Activated naive CD8-positive, alpha-beta T cell treated with anti-CD3 and anti-CD28 coated beads for 36 hours (primary cell): ENCODE results near the gene TGFB1I1. TPM values are rescaled to one million over a fixed set of nuclear protein-coding genes. Genes with fewer than 3 reads are reported as not detected.
"Not testable (repeated sequence)": the region's sequence is repeated elsewhere in the genome, so short reads cannot be mapped to it uniquely, and the experiment has no call there.

Experiments
- DNase-seq: peaks from one replicate; pipeline ENCODE4 v3.0.0; 2021
- H3K27ac Mint-ChIP-seq: one replicate; pipeline ENCODE4 v1.8.0; 2022; ENCODE audit warnings: mild to moderate bottlenecking, moderate library complexity, mixed read lengths
- H3K27me3 Mint-ChIP-seq: one replicate; pipeline ENCODE4 v1.8.0; 2022; ENCODE audit warnings: mild to moderate bottlenecking, mixed read lengths
- H3K36me3 Mint-ChIP-seq: one replicate; pipeline ENCODE4 v1.8.0; 2021; ENCODE audit warnings: mild to moderate bottlenecking, mixed read lengths
- H3K4me1 Mint-ChIP-seq: one replicate; pipeline ENCODE4 v1.8.0; 2021; ENCODE audit warnings: mixed read lengths
- H3K4me3 Mint-ChIP-seq: one replicate; pipeline ENCODE4 v1.8.0; 2022; ENCODE audit warnings: mild to moderate bottlenecking, moderate library complexity, mixed read lengths
- H3K9me3 Mint-ChIP-seq: one replicate; pipeline ENCODE4 v1.8.0; 2022; ENCODE audit warnings: mixed read lengths
- total RNA-seq, 2 experiments: library from RNA; stranded (reverse); gene quantifications; one replicate each; pipeline ENCODE4 v1.2.3, GENCODE V29; 2021

The TGFB1I1 gene
- total RNA-seq, result under 1 TPM; 0.32 to 0.49 TPM

DNA sequence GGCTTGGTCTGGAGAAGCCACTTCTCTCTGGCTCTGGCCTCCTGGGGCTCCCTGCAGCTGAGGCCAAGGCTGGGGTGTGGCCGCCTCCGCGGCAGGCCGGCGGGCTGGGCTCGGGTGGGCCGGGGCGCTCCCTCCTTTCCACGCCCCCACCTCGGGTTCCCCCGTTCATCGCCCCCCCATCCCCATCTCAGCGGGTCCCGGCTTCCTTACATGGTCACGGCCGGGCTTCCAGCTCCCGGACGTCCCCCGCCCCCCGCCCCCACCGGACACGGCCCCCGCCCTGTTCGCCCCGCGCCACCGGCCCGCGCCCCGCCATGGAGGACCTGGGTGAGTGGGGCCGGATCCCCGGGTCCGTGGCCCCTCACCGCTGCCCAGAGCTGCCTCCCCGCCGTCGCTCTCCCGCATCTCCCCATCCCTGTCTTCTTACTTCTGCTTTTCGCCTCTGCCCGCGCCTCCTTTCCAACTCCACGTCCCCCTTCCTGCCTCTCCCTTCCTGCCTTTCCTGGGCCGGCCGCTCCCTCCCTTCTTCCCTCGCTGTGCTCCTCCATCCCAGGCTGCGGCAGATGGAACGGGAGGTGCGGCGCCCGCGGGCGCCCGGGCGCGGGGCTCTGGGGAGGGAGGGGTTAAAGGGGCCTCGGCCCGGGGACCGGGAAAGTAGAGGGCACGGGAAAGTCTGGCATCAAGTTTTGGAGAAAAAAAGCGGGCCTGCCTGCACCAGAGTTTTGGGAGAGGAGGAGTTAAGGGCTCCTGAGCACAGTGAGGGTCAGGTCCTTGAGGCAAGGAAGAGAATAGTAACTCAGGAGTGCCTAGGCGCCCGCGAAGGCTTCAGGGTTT is at the start of gene TGFB1I1:
Gene TGFB1I1, plus strand, starts transcription at position 278 of the 834 bp plus-strand sequence. Its CDS starts 37 bp downstream, at position 315.
- Mint-ChIP-seq H3K4me3 (peak within 1 kb of the TSS; percentile 54), H3K36me3 (peaks cover 3% of the 10 kb centered on the region), H3K27ac (no peak within 1 kb of the TSS), H3K27me3 (peaks cover 28% of the 10 kb centered on the region), H3K4me1 (peaks cover 19% of the 10 kb centered on the region), H3K9me3 (no peaks in the 10 kb centered on the region)
- no peak for DNase-seq

GRCh38 chr16:31423241-31423640 is 48.7 kb upstream of the TGFB1I1 start:
- Mint-ChIP-seq H3K4me1 (peaks cover 20% of the 10 kb centered on the region), H3K9me3 (peaks cover 2% of the 10 kb centered on the region), H3K27me3 (peaks cover 22% of the 10 kb centered on the region), H3K4me3 (no peak overlapping the region), H3K36me3 (peaks cover 3% of the 10 kb centered on the region), H3K27ac (no peak overlapping the region)
- DNase-seq, result no peak

- no peak overlapping the region for H3K4me3 Mint-ChIP-seq
- H3K27me3 Mint-ChIP-seq, result peaks cover 20% of the 10 kb centered on the region
- peaks cover 3% of the 10 kb centered on the region for H3K36me3 Mint-ChIP-seq
- peaks cover 20% of the 10 kb centered on the region for H3K4me1 Mint-ChIP-seq
- H3K9me3 Mint-ChIP-seq, result peaks cover 2% of the 10 kb centered on the region
- no peak overlapping the region for H3K27ac Mint-ChIP-seq
- DNase-seq, result no peak
Observed at GRCh38 chr16:31423801-31424200, 48.2 kb upstream of the TGFB1I1 start.

DNA sequence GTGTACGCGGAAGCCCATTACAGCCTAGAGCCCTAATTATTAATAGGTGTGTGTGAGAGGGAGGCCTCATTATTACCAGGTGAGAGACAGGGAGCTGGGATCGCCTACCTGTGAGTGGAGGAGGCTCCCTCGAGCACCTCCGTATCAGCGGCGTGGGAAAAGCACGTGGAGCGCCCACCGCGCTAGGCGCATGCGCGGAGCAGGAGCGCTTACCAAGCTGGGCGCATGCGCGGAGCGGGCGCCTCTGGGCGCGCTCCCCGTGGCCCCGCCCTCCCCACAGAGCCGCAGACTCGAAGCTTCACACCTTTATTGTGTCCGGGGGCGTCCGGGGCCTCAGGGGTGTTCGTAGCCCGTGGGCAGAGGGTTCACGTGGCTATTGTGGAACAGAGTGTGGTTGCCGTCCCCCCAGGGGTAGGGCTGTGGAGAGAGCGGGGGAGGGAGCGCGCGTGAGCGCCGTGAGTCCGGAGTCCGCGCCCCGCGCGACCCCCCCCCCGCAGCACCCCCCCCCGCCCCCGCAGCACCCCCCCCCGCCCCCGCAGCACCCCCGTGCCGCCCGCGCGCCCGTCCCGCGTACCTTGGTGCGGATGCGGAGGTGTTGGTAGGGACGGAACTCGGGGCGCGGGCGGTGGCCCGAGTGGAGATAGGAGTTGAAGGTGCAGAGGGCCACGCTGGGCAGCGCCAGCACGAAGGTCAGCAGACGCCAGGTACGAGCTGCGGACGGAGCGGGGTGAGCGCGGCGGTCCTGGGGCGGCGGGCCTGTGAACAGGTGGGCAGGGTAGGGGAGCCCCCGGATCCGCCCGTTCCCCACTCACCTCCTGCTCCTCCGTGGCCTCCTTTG is 44.3 kb upstream of the TGFB1I1 start:
- Mint-ChIP-seq H3K4me1 (peaks cover 15% of the 10 kb centered on the region), H3K4me3 (no peak overlapping the region), H3K36me3 (peaks cover 3% of the 10 kb centered on the region), H3K27ac (no peak overlapping the region), H3K9me3 (peaks cover 2% of the 10 kb centered on the region), H3K27me3 (peaks cover 20% of the 10 kb centered on the region)
- DNase-seq, result peak; percentile 65

DNA sequence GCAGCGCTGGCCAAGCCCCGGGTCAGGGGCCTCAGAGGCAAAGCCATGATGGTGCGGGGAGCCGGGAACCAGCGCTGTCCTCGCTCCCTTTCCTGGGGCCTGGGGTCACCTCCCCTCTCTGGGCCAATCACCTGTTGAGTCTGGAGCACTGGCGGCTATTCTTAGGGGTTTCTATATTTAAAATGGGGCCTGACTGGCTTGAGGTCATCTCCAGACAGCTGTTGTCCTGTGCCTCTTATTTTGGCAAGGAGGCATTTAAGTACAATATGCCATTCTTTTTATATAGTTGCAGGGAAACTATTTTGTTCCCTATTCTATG is 43.7 kb upstream of the TGFB1I1 start, which contains the start of gene COX6A2:
Gene COX6A2, minus strand, starts transcription at position 82 of the 319 bp plus-strand sequence. Its CDS starts 35 bp downstream, at position 47.
- peaks cover 20% of the 10 kb centered on the region for H3K27me3 Mint-ChIP-seq
- no peak within 1 kb of the TSS for H3K27ac Mint-ChIP-seq
- H3K4me1 Mint-ChIP-seq, result peaks cover 14% of the 10 kb centered on the region
- H3K4me3 Mint-ChIP-seq, result no peak within 1 kb of the TSS
- peaks cover 3% of the 10 kb centered on the region for H3K36me3 Mint-ChIP-seq
- H3K9me3 Mint-ChIP-seq, result peaks cover 2% of the 10 kb centered on the region
- no peak for DNase-seq

DNA sequence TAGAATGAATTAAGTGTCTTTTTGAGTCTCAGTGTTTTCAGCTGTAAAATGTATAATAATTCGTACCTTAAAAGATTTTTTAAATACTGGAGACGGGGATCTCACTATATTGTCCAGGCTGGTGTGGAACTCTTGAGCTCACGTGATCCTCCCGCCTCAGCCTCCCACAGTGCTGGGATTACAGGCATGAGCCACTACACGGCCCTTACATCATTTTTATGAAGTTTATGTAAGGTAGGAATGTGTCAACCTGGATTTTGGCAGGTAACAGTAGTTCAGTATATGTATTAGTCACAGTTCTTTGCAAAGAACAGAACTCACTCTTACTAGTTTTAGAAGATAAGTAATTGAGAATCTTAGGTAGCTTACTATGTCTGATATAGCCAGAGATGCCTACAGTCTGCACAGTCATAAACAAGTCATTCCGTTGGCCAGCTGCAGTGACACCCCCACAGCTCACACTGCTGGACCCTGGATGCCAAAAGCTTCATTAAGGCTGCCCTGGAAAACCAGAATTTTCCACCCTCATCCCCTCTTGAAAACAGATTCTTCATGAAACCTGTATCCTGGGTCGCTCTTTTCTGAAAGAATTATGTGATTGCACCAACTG is 43.2 kb upstream of the TGFB1I1 start:
- Mint-ChIP-seq H3K27ac (no peak overlapping the region), H3K27me3 (peaks cover 17% of the 10 kb centered on the region), H3K4me3 (no peak overlapping the region), H3K9me3 (peaks cover 2% of the 10 kb centered on the region), H3K36me3 (peaks cover 3% of the 10 kb centered on the region), H3K4me1 (peaks cover 11% of the 10 kb centered on the region)
- no peak for DNase-seq

DNA sequence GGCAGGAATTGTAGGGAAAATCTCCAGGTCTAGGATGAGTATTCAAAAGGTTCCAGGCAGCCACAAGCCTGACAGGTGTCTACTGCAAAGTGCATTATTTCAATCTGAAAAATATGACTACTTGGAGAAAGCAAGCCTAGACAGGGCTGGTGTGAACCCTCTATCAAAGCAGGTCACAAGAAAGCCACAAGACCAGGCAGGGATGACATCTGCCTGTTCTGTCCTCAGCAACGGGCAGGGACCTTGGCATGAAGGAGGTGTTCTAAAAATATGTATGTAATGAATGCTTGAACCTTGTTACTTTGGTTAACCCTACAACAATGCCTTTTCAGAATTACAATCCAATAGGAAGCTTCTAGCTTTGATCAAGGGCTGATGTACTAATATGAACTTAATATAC is 42.6 kb upstream of the TGFB1I1 start:
- peaks cover 2% of the 10 kb centered on the region for H3K9me3 Mint-ChIP-seq
- H3K36me3 Mint-ChIP-seq, result peaks cover 3% of the 10 kb centered on the region
- H3K4me1 Mint-ChIP-seq, result peaks cover 11% of the 10 kb centered on the region
- no peak for DNase-seq
- H3K27ac Mint-ChIP-seq, result no peak overlapping the region
- peaks cover 13% of the 10 kb centered on the region for H3K27me3 Mint-ChIP-seq
- H3K4me3 Mint-ChIP-seq, result no peak overlapping the region

DNA sequence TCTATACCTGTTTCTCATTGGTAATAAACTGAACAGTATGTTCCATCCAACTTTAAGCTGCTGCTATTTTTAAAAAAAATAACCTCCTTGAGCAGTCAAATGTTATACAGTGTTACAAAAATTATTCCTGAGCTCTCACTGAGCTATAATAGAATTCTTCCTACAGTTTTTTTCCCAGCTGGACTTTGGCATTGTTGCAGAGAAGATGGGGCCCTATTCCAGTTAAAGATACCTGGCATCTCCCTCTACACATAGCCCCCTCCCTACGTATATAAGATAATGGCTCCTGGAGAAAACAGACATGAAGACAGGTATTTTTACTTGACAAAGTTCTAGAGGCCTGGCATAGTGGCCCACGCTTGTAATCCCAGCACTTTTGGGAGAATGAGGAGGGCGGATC is 42.2 kb upstream of the TGFB1I1 start:
- no peak overlapping the region for H3K4me3 Mint-ChIP-seq
- H3K27ac Mint-ChIP-seq, result no peak overlapping the region
- H3K27me3 Mint-ChIP-seq, result peaks cover 12% of the 10 kb centered on the region
- H3K4me1 Mint-ChIP-seq, result peaks cover 11% of the 10 kb centered on the region
- H3K36me3 Mint-ChIP-seq, result peaks cover 3% of the 10 kb centered on the region
- DNase-seq, result no peak
- H3K9me3 Mint-ChIP-seq, result peaks cover 2% of the 10 kb centered on the region

GRCh38 chr16:31430380-31431052 is 41.4 kb upstream of the TGFB1I1 start:
- H3K9me3 Mint-ChIP-seq, result peaks cover 2% of the 10 kb centered on the region
- no peak for DNase-seq
- H3K36me3 Mint-ChIP-seq, result peaks cover 3% of the 10 kb centered on the region
- peaks cover 11% of the 10 kb centered on the region for H3K4me1 Mint-ChIP-seq
- H3K4me3 Mint-ChIP-seq, result no peak overlapping the region
- H3K27me3 Mint-ChIP-seq, result peaks cover 9% of the 10 kb centered on the region
- no peak overlapping the region for H3K27ac Mint-ChIP-seq

- Mint-ChIP-seq H3K36me3 (no peaks in the 10 kb centered on the region), H3K27me3 (no peaks in the 10 kb centered on the region), H3K4me1 (peaks cover 16% of the 10 kb centered on the region), H3K4me3 (no peak overlapping the region), H3K27ac (no peak overlapping the region), H3K9me3 (no peaks in the 10 kb centered on the region)
- no peak for DNase-seq
Observed at GRCh38 chr16:31435341-31436220, 36.4 kb upstream of the TGFB1I1 start.

GRCh38 chr16:31436221-31437045 is 35.5 kb upstream of the TGFB1I1 start:
- H3K27me3 Mint-ChIP-seq, result no peaks in the 10 kb centered on the region
- H3K36me3 Mint-ChIP-seq, result no peaks in the 10 kb centered on the region
- DNase-seq, result no peak
- no peaks in the 10 kb centered on the region for H3K9me3 Mint-ChIP-seq
- no peak overlapping the region for H3K27ac Mint-ChIP-seq
- no peak overlapping the region for H3K4me3 Mint-ChIP-seq
- H3K4me1 Mint-ChIP-seq, result peaks cover 13% of the 10 kb centered on the region

DNA sequence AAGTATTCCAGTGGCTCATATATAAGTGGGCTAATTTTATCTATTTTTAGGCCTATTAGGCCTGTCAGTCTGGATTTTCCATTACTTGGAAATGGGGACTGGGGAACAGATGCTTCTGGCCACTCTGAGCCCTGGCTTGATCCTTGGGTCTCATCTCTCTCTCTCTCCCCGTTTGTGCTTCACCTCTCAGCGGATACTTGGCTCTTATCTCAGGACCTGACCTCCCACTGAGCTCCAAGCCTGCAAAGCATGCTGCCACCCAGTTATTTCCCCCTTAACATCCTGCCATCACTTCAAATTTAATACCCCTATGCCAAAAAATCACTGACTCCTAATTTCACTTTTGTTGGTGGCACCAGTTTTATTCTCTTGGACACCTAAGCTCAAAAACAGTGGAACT is 33.5 kb upstream of the TGFB1I1 start:
- Mint-ChIP-seq H3K4me1 (peaks cover 17% of the 10 kb centered on the region), H3K9me3 (no peaks in the 10 kb centered on the region), H3K27me3 (peaks cover 3% of the 10 kb centered on the region), H3K36me3 (no peaks in the 10 kb centered on the region), H3K4me3 (no peak overlapping the region), H3K27ac (no peak overlapping the region)
- DNase-seq, result no peak

- DNase-seq, H3K27me3 Mint-ChIP-seq, H3K4me3 Mint-ChIP-seq, H3K36me3 Mint-ChIP-seq, H3K27ac Mint-ChIP-seq, H3K9me3 Mint-ChIP-seq: not testable (repeated sequence)
- H3K4me1 Mint-ChIP-seq, result peaks cover 17% of the 10 kb centered on the region
Observed at GRCh38 chr16:31439023-31439422, 32.9 kb upstream of the TGFB1I1 start.
